HG03135 (cell line): Measurements from ENCODE around the gene KATNBL1.

Experiments
- ATAC-seq: cut with Tn5 transposase; IDR thresholded peaks from one replicate; pipeline ENCODE4 v1.9.1; 2021; ENCODE audit warnings: mild to moderate bottlenecking, moderate library complexity; ENCODE audit not compliant: unreplicated experiment

Gene KATNBL1

GRCh38 chr15:34209421-34210282 is at the start of gene KATNBL1:
KATNBL1 (minus strand) TSS chr15:34210096; CDS start chr15:34163676, 46,420 bp downstream.
- peak; percentile 94 for ATAC-seq

GRCh38 chr15:34259566-34259965 is 49.7 kb upstream of the KATNBL1 start:
- ATAC-seq = no peak

GRCh38 chr15:34258151-34258550 is 48.3 kb upstream of the KATNBL1 start:
- no peak for ATAC-seq

- no peak for ATAC-seq
These were observed 42.6 kb upstream of the KATNBL1 start for GRCh38 chr15:34252545-34252944.

- no peak for ATAC-seq
These were observed 38.3 kb upstream of the KATNBL1 start for GRCh38 chr15:34248190-34248589.

- ATAC-seq = no peak
These were observed 36.5 kb upstream of the KATNBL1 start for GRCh38 chr15:34246276-34246976.

GRCh38 chr15:34243226-34243625 is 33.3 kb upstream of the KATNBL1 start:
- no peak for ATAC-seq

- ATAC-seq = no peak
These were observed 32.4 kb upstream of the KATNBL1 start for GRCh38 chr15:34242331-34242710.

- no peak for ATAC-seq
These were observed 31.8 kb upstream of the KATNBL1 start for GRCh38 chr15:34241376-34242330.

- no peak for ATAC-seq
These were observed 30.6 kb upstream of the KATNBL1 start for GRCh38 chr15:34240537-34240936.

GRCh38 chr15:34239151-34239808 is 29.4 kb upstream of the KATNBL1 start:
- ATAC-seq = no peak

- ATAC-seq = no peak
These were observed 23.7 kb upstream of the KATNBL1 start for GRCh38 chr15:34233614-34234013.

GRCh38 chr15:34223904-34224596 is 14.2 kb upstream of the KATNBL1 start:
- peak; percentile 4 for ATAC-seq

- ATAC-seq = no peak
These were observed 7.8 kb upstream of the KATNBL1 start for GRCh38 chr15:34217587-34218225.

GRCh38 chr15:34216527-34217270 is 6.8 kb upstream of the KATNBL1 start:
- ATAC-seq = no peak

GRCh38 chr15:34214135-34214534 is 4.2 kb upstream of the KATNBL1 start:
- ATAC-seq = no peak

GRCh38 chr15:34213690-34214089 is 3.8 kb upstream of the KATNBL1 start:
- ATAC-seq = no peak

GRCh38 chr15:34206011-34206410 is 3.9 kb downstream of the KATNBL1 start:
- no peak for ATAC-seq

GRCh38 chr15:34203936-34204335 is 6.0 kb downstream of the KATNBL1 start:
- no peak for ATAC-seq
